Skeletal muscle satellite cell (primary cell): Measurements from ENCODE around the gene PLAAT3.
"Not testable (repeated sequence)": the region's sequence is repeated elsewhere in the genome, so short reads cannot be mapped to it uniquely, and the experiment has no call there.

Source experiments
- H3K27me3 ChIP-seq: 2 replicates; pipeline ENCODE4 v1.7.0; 2013; ENCODE audit warnings: low read length; ENCODE audit not compliant: control insufficient read depth, insufficient read depth
- H3K36me3 ChIP-seq: 2 replicates; pipeline ENCODE4 v1.7.0; 2013; ENCODE audit warnings: mild to moderate bottlenecking, control low read depth, low read length; ENCODE audit not compliant: insufficient read depth
- H3K4me1 ChIP-seq: 2 replicates; pipeline ENCODE4 v1.7.0; 2013; ENCODE audit warnings: low read length; ENCODE audit not compliant: control insufficient read depth, insufficient read depth
- H3K4me2 ChIP-seq: 2 replicates; pipeline ENCODE4 v1.7.0; 2013; ENCODE audit warnings: mild to moderate bottlenecking, low read length
- H3K4me3 ChIP-seq: 2 replicates; pipeline ENCODE4 v1.7.0; 2013; ENCODE audit warnings: low read length
- H3K9ac ChIP-seq: 2 replicates; pipeline ENCODE4 v1.7.0; 2013; ENCODE audit warnings: mild to moderate bottlenecking, low read depth, low read length, moderate library complexity
- H3K9me3 ChIP-seq: replicated peaks from 2 replicates; pipeline ENCODE4 v1.7.0; 2013; ENCODE audit warnings: mild to moderate bottlenecking, control low read depth, low read length

The PLAAT3 gene

GRCh38 chr11:63550156-63550700 is 64.0 kb downstream of the PLAAT3 start:
- not testable (repeated sequence) for H3K9ac ChIP-seq, H3K36me3 ChIP-seq, H3K4me3 ChIP-seq, H3K4me2 ChIP-seq, H3K27me3 ChIP-seq, H3K9me3 ChIP-seq
- peaks cover 14% of the 10 kb centered on the region for H3K4me1 ChIP-seq

GRCh38 chr11:63549411-63549810 is 64.8 kb downstream of the PLAAT3 start:
- Histone ChIP-seq H3K27me3 (peaks cover 12% of the 10 kb centered on the region), H3K9ac (no peak overlapping the region), H3K4me2 (no peak overlapping the region), H3K36me3 (no peaks in the 10 kb centered on the region), H3K4me3 (no peak overlapping the region), H3K9me3 (no peaks in the 10 kb centered on the region), H3K4me1 (peaks cover 14% of the 10 kb centered on the region)

GRCh38 chr11:63548178-63548577 is 66.1 kb downstream of the PLAAT3 start:
- Histone ChIP-seq H3K4me3 (no peak overlapping the region), H3K9me3 (no peaks in the 10 kb centered on the region), H3K36me3 (no peaks in the 10 kb centered on the region), H3K4me2 (no peak overlapping the region), H3K9ac (no peak overlapping the region), H3K27me3 (peaks cover 21% of the 10 kb centered on the region), H3K4me1 (peaks cover 10% of the 10 kb centered on the region)

- peaks cover 10% of the 10 kb centered on the region for H3K4me1 ChIP-seq
- no peaks in the 10 kb centered on the region for H3K9me3 ChIP-seq
- H3K4me3 ChIP-seq = no peak overlapping the region
- no peaks in the 10 kb centered on the region for H3K36me3 ChIP-seq
- no peak overlapping the region for H3K4me2 ChIP-seq
- H3K27me3 ChIP-seq = peaks cover 27% of the 10 kb centered on the region
- no peak overlapping the region for H3K9ac ChIP-seq
Measured at GRCh38 chr11:63547061-63547460, 67.2 kb downstream of the PLAAT3 start.

- Histone ChIP-seq H3K9me3 (no peaks in the 10 kb centered on the region), H3K4me2 (no peak overlapping the region), H3K36me3 (no peaks in the 10 kb centered on the region), H3K27me3 (peaks cover 28% of the 10 kb centered on the region), H3K4me3 (no peak overlapping the region), H3K4me1 (no peaks in the 10 kb centered on the region), H3K9ac (no peak overlapping the region)
Measured at GRCh38 chr11:63543711-63544110, 70.5 kb downstream of the PLAAT3 start.

- not testable (repeated sequence) for H3K9me3 ChIP-seq, H3K36me3 ChIP-seq, H3K4me1 ChIP-seq, H3K4me2 ChIP-seq, H3K9ac ChIP-seq, H3K4me3 ChIP-seq
- H3K27me3 ChIP-seq = peaks cover 28% of the 10 kb centered on the region
Measured at GRCh38 chr11:63542506-63542905, 71.7 kb downstream of the PLAAT3 start.

GRCh38 chr11:63537293-63538101 is 76.7 kb downstream of the PLAAT3 start:
- H3K4me1 ChIP-seq = peaks cover 16% of the 10 kb centered on the region
- H3K4me2 ChIP-seq = peak overlapping the region; percentile 81
- no peaks in the 10 kb centered on the region for H3K9me3 ChIP-seq
- H3K36me3 ChIP-seq = no peaks in the 10 kb centered on the region
- H3K9ac ChIP-seq = peak overlapping the region; percentile 6
- H3K27me3 ChIP-seq = peaks cover 15% of the 10 kb centered on the region
- H3K4me3 ChIP-seq = peak overlapping the region; percentile 60

- peaks cover 11% of the 10 kb centered on the region for H3K27me3 ChIP-seq
- no peaks in the 10 kb centered on the region for H3K36me3 ChIP-seq
- H3K4me3 ChIP-seq = peak within 1 kb of the TSS; percentile 60
- H3K4me2 ChIP-seq = peak within 1 kb of the TSS; percentile 81
- H3K9ac ChIP-seq = peak within 1 kb of the TSS; percentile 6
- no peaks in the 10 kb centered on the region for H3K9me3 ChIP-seq
- H3K4me1 ChIP-seq = peaks cover 21% of the 10 kb centered on the region
Measured at GRCh38 chr11:63536669-63537292, 77.5 kb downstream of the PLAAT3 start, which contains the start of gene PLAAT4. Gene PLAAT4 (plus strand): TSS chr11:63536808. CDS start chr11:63536869, 61 bp downstream.

GRCh38 chr11:63535734-63536133 is 78.5 kb downstream of the PLAAT3 start:
- Histone ChIP-seq H3K36me3 (no peaks in the 10 kb centered on the region), H3K4me1 (peaks cover 29% of the 10 kb centered on the region), H3K9me3 (no peaks in the 10 kb centered on the region), H3K27me3 (peaks cover 7% of the 10 kb centered on the region), H3K9ac (no peak overlapping the region), H3K4me2 (no peak overlapping the region), H3K4me3 (no peak overlapping the region)

GRCh38 chr11:63534895-63535461 is 79.3 kb downstream of the PLAAT3 start:
- Histone ChIP-seq H3K36me3 (no peaks in the 10 kb centered on the region), H3K27me3 (peaks cover 6% of the 10 kb centered on the region), H3K9ac (no peak overlapping the region), H3K4me2 (no peak overlapping the region), H3K9me3 (no peaks in the 10 kb centered on the region), H3K4me1 (peaks cover 29% of the 10 kb centered on the region), H3K4me3 (no peak overlapping the region)

GRCh38 chr11:63534076-63534475 is 80.2 kb downstream of the PLAAT3 start:
- Histone ChIP-seq H3K36me3 (no peaks in the 10 kb centered on the region), H3K27me3 (peaks cover 6% of the 10 kb centered on the region), H3K9me3 (no peaks in the 10 kb centered on the region), H3K9ac (no peak overlapping the region), H3K4me2 (no peak overlapping the region), H3K4me3 (no peak overlapping the region), H3K4me1 (peaks cover 29% of the 10 kb centered on the region)
